ENCODE data around the gene C16orf96.
A peak's percentile ranks its signal among the peaks of the same experiment; 100 is the strongest.

C16orf96 gene

DNA sequence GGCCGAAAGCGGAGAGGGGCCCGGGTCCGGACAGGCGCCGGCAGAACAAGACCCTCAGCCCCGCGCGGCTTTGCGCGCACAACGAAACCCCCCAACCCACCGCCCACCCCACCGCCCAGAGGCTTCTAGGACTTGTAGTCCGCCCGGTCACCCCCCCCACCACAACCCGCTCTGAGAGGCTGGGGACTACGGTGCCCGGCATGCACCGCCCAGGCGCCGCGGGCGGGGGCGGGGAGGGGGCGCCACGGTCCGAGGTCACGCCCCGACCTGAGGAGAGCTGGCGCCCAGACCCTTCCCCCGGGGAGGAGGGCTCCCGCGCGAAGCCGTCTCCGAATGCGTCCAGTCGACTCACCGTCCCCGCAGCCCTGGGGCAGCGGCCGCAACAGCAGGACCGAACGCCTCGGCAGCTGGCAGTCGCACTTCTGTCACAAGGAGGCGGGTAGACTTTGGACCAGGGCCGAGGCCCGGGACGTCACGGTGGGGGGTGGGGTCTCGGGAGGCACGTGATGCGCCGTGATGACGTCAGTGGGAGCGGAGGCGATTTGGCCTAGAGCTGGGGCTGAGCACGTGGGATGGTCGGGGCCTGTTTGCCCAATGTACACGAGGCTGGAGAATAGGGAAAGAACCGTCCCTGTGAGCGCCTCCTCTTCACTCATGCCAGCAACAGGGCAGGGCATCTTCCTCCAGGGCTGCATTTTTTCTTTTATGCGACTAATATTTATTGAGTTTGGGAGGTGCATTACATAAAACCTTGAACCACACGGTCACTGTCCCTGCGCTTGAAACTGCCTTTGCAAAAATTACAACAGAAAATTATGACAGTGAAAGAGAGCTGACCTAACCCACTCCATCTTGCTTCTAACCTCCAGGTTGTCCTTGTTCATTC lies 17.5 kb upstream of the C16orf96 start, which contains the start of gene CDIP1:
Gene CDIP1, minus strand, starts transcription at position 424 of the 886 bp plus-strand sequence. CDS start 24,643 bp downstream, outside the sequence.
- Histone ChIP-seq H3K4me1 (ENCODE audit: control insufficient read depth, insufficient read depth, low read length, poor library complexity, severe bottlenecking) (peaks cover 3% of the 10 kb centered on the region), H3K4me3 (ENCODE audit: extremely low read depth, insufficient read depth, low read length, poor library complexity, severe bottlenecking) (peak within 1 kb of the TSS; percentile 90), H3K9me3 (ENCODE audit: control insufficient read depth, low read length) (peaks cover 20% of the 10 kb centered on the region), H3K36me3 (ENCODE audit: control insufficient read depth, insufficient read depth, low read length) (peaks cover 20% of the 10 kb centered on the region), H3K27ac (ENCODE audit: low read depth, low read length, severe bottlenecking) (peak within 1 kb of the TSS; percentile 92)
- WGBS, 2 experiments (ENCODE audit: insufficient coverage in 2 of 2): 1 to 9% methylated on average over 37 to 46 of the region's 67 CpGs

GRCh38 chr16:4539716-4540284 lies 16.3 kb upstream of the C16orf96 start:
- peaks cover 20% of the 10 kb centered on the region for H3K9me3 ChIP-seq (ENCODE audit: control insufficient read depth, low read length)
- H3K4me1 ChIP-seq (ENCODE audit: control insufficient read depth, insufficient read depth, low read length, poor library complexity, severe bottlenecking): peaks cover 3% of the 10 kb centered on the region
- 96% methylated on average over 2 of the region's 2 CpGs for WGBS, 2 experiments (ENCODE audit: insufficient coverage in 2 of 2)
- H3K36me3 ChIP-seq (ENCODE audit: control insufficient read depth, insufficient read depth, low read length): peaks cover 10% of the 10 kb centered on the region
- no peak overlapping the region for H3K27ac ChIP-seq (ENCODE audit: low read depth, low read length, severe bottlenecking)
- H3K4me3 ChIP-seq (ENCODE audit: extremely low read depth, insufficient read depth, low read length, poor library complexity, severe bottlenecking): no peak overlapping the region

- Histone ChIP-seq H3K4me3 (ENCODE audit: extremely low read depth, insufficient read depth, low read length, poor library complexity, severe bottlenecking) (no peak overlapping the region), H3K36me3 (ENCODE audit: control insufficient read depth, insufficient read depth, low read length) (no peaks in the 10 kb centered on the region), H3K9me3 (ENCODE audit: control insufficient read depth, low read length) (peaks cover 12% of the 10 kb centered on the region), H3K4me1 (ENCODE audit: control insufficient read depth, insufficient read depth, low read length, poor library complexity, severe bottlenecking) (no peaks in the 10 kb centered on the region), H3K27ac (ENCODE audit: low read depth, low read length, severe bottlenecking) (no peak overlapping the region)
- 90 to 96% methylated on average over 6 to 8 of the region's 8 CpGs for WGBS, 2 experiments (ENCODE audit: insufficient coverage in 2 of 2)
Observed at GRCh38 chr16:4544473-4544872, 11.7 kb upstream of the C16orf96 start.

GRCh38 chr16:4548124-4548523 lies 8.0 kb upstream of the C16orf96 start:
- Histone ChIP-seq H3K36me3 (ENCODE audit: control insufficient read depth, insufficient read depth, low read length) (no peaks in the 10 kb centered on the region), H3K9me3 (ENCODE audit: control insufficient read depth, low read length) (no peaks in the 10 kb centered on the region), H3K4me1 (ENCODE audit: control insufficient read depth, insufficient read depth, low read length, poor library complexity, severe bottlenecking) (no peaks in the 10 kb centered on the region), H3K27ac (ENCODE audit: low read depth, low read length, severe bottlenecking) (no peak overlapping the region), H3K4me3 (ENCODE audit: extremely low read depth, insufficient read depth, low read length, poor library complexity, severe bottlenecking) (no peak overlapping the region)
- WGBS, 2 experiments (ENCODE audit: insufficient coverage in 2 of 2): 86 to 88% methylated on average over 13 of the region's 13 CpGs

GRCh38 chr16:4550591-4550990 lies 5.5 kb upstream of the C16orf96 start:
- Histone ChIP-seq H3K4me1 (ENCODE audit: control insufficient read depth, insufficient read depth, low read length, poor library complexity, severe bottlenecking) (no peaks in the 10 kb centered on the region), H3K4me3 (ENCODE audit: extremely low read depth, insufficient read depth, low read length, poor library complexity, severe bottlenecking) (no peak overlapping the region), H3K9me3 (ENCODE audit: control insufficient read depth, low read length) (no peaks in the 10 kb centered on the region), H3K27ac (ENCODE audit: low read depth, low read length, severe bottlenecking) (no peak overlapping the region), H3K36me3 (ENCODE audit: control insufficient read depth, insufficient read depth, low read length) (no peaks in the 10 kb centered on the region)
- WGBS, 2 experiments (ENCODE audit: insufficient coverage in 2 of 2): 70 to 87% methylated on average over 3 to 4 of the region's 4 CpGs

GRCh38 chr16:4552541-4552940 lies 3.6 kb upstream of the C16orf96 start:
- WGBS, 2 experiments (ENCODE audit: insufficient coverage in 2 of 2): 94 to 95% methylated on average over 2 to 3 of the region's 3 CpGs
- H3K36me3 ChIP-seq (ENCODE audit: control insufficient read depth, insufficient read depth, low read length): no peaks in the 10 kb centered on the region
- no peaks in the 10 kb centered on the region for H3K4me1 ChIP-seq (ENCODE audit: control insufficient read depth, insufficient read depth, low read length, poor library complexity, severe bottlenecking)
- H3K27ac ChIP-seq (ENCODE audit: low read depth, low read length, severe bottlenecking): no peak overlapping the region
- no peak overlapping the region for H3K4me3 ChIP-seq (ENCODE audit: extremely low read depth, insufficient read depth, low read length, poor library complexity, severe bottlenecking)
- H3K9me3 ChIP-seq (ENCODE audit: control insufficient read depth, low read length): no peaks in the 10 kb centered on the region

DNA sequence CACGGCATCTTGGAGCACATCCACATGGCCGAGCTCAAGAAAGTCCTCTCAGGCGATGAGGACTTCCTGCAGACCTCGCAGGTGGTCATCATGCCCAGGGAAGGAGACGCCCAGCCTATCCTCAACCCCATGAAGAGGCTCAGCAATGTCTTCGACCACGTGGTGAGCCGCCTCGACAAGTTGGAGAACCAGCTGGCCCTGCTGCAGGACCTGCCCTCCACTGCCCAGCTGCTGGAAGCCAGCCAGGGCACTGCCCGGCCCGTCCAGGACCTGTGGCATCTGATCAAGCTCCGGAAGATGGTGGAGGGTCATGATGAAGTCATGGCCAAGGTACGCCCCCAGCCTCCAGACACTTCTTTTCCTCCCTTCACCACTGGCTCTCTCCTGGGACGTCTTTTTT lies 440 bp downstream of the C16orf96 start:
- no peaks in the 10 kb centered on the region for H3K36me3 ChIP-seq (ENCODE audit: control insufficient read depth, insufficient read depth, low read length)
- H3K4me1 ChIP-seq (ENCODE audit: control insufficient read depth, insufficient read depth, low read length, poor library complexity, severe bottlenecking): peaks cover 3% of the 10 kb centered on the region
- H3K4me3 ChIP-seq (ENCODE audit: extremely low read depth, insufficient read depth, low read length, poor library complexity, severe bottlenecking): no peak overlapping the region
- H3K27ac ChIP-seq (ENCODE audit: low read depth, low read length, severe bottlenecking): no peak overlapping the region
- H3K9me3 ChIP-seq (ENCODE audit: control insufficient read depth, low read length): no peaks in the 10 kb centered on the region
- WGBS, 2 experiments (ENCODE audit: insufficient coverage in 2 of 2): 90 to 97% methylated on average over 6 to 13 of the region's 14 CpGs

DNA sequence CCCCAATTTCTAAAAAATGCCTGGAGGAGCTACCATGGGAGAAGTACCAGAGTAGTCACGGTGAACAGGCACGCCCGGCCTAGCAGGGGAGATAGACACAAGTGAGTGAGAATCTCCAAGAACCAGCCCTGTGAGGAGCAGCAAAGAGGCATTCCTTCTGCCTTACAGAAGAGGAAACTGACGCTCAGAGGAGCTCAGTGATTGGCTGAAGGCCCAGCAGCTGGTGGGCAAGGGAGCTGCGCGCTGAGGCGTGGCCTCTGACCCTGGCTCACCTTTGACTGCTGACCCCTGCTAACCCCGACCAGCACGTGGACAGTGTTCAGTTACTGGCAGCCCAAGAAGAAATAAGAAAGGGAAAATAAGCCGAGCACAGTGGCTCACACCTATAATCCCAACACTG lies 1.8 kb downstream of the C16orf96 start:
- no peaks in the 10 kb centered on the region for H3K9me3 ChIP-seq (ENCODE audit: control insufficient read depth, low read length)
- no peaks in the 10 kb centered on the region for H3K36me3 ChIP-seq (ENCODE audit: control insufficient read depth, insufficient read depth, low read length)
- peaks cover 3% of the 10 kb centered on the region for H3K4me1 ChIP-seq (ENCODE audit: control insufficient read depth, insufficient read depth, low read length, poor library complexity, severe bottlenecking)
- no peak overlapping the region for H3K27ac ChIP-seq (ENCODE audit: low read depth, low read length, severe bottlenecking)
- WGBS, 2 experiments (ENCODE audit: insufficient coverage in 2 of 2): 87 to 93% methylated on average over 9 of the region's 10 CpGs
- H3K4me3 ChIP-seq (ENCODE audit: extremely low read depth, insufficient read depth, low read length, poor library complexity, severe bottlenecking): no peak overlapping the region

GRCh38 chr16:4561596-4561995 lies 5.5 kb downstream of the C16orf96 start:
- WGBS, 2 experiments (ENCODE audit: insufficient coverage in 2 of 2): 73 to 79% methylated on average over 6 to 7 of the region's 9 CpGs
- Histone ChIP-seq H3K4me1 (ENCODE audit: control insufficient read depth, insufficient read depth, low read length, poor library complexity, severe bottlenecking) (peaks cover 3% of the 10 kb centered on the region), H3K4me3 (ENCODE audit: extremely low read depth, insufficient read depth, low read length, poor library complexity, severe bottlenecking) (no peak overlapping the region), H3K27ac (ENCODE audit: low read depth, low read length, severe bottlenecking) (no peak overlapping the region), H3K9me3 (ENCODE audit: control insufficient read depth, low read length) (no peaks in the 10 kb centered on the region), H3K36me3 (ENCODE audit: control insufficient read depth, insufficient read depth, low read length) (no peaks in the 10 kb centered on the region)

DNA sequence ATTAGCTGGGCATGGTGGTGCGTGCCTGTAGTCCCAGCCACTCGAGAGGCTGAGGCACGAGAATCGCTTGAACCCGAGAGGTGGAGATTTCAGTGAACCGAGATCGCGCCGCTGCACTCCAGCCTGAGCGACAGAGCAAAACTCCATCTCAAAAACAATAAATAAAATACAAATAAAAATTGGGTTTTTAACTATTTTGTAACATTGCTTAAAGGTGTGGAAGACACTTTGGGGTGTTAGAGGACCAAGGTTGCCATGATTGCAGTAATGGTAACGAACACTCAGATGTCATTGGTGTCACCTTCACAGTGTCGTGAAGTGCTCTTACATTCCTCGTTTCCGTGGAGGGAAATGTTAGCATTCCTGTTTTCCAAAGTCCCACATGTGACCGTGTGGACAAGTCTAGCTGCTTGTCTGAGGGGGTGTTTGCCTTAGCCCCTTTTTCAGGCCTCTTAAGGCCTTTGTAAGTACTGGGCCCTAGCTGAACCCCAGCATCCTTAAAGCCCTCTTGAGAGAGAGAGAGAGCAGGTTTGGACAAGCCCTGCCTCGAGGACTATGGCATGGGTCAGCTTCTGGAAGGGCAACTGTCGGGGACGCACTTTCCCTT lies 8.6 kb downstream of the C16orf96 start:
- H3K9me3 ChIP-seq (ENCODE audit: control insufficient read depth, low read length): no peaks in the 10 kb centered on the region
- no peaks in the 10 kb centered on the region for H3K36me3 ChIP-seq (ENCODE audit: control insufficient read depth, insufficient read depth, low read length)
- WGBS, 2 experiments (ENCODE audit: insufficient coverage in 2 of 2): 85 to 87% methylated on average over 11 to 13 of the region's 18 CpGs
- H3K4me1 ChIP-seq (ENCODE audit: control insufficient read depth, insufficient read depth, low read length, poor library complexity, severe bottlenecking): no peaks in the 10 kb centered on the region
- H3K4me3 ChIP-seq (ENCODE audit: extremely low read depth, insufficient read depth, low read length, poor library complexity, severe bottlenecking): no peak overlapping the region
- H3K27ac ChIP-seq (ENCODE audit: low read depth, low read length, severe bottlenecking): no peak overlapping the region

All from mesodermal cell (in vitro differentiated cells).